ENCODE results near the gene DCHS2.
"Not testable (repeated sequence)": the region's sequence is repeated elsewhere in the genome, so short reads cannot be mapped to it uniquely, and the experiment has no call there.

Gene DCHS2

DNA sequence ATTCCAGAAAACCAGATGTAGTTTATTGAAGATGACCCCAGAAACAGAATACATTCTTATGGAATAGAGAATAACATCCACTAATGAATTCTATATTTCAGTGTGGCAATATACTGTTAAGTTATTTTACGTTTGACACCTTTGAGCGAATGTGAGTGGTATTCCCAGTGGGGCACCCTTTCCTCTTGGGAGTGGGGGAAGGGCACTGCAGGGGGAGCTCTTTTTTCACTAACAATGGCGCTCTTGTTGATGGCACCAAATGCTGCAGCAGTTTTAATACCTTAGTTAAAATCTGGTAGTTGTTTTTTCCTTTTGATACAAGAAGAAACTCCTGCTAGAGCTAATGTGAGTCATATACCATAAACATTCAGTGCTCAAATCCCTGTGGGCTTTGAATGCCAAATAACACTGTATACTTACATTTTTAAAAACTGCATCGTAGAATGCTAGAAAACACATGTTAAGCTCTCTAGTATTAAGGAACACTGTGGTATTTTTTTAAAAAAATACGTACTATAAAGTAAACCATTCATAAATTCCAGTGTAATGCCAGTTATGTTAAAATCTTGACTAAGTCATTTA is 178.5 kb downstream of the DCHS2 start:
- DNase-seq, result no peak

DNA sequence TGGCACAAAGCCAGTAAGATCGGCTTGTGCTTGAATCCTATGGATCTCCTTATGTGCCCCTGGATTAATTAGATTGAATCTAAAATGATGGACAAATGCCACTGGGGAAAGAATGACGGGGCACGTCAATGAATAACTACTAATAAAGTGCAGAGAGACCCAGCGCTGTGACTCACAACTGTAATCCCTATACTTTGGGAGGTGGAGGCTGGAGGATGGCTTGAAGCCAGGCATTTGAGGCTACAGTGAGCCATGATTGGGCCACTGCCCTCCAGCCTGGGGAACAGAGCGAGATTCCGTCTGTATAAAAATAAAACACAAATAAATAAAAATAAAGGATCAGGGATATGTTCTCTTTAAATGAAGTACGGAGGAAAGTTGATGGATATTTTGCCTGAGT is 179.4 kb downstream of the DCHS2 start:
- no peak for DNase-seq

DNA sequence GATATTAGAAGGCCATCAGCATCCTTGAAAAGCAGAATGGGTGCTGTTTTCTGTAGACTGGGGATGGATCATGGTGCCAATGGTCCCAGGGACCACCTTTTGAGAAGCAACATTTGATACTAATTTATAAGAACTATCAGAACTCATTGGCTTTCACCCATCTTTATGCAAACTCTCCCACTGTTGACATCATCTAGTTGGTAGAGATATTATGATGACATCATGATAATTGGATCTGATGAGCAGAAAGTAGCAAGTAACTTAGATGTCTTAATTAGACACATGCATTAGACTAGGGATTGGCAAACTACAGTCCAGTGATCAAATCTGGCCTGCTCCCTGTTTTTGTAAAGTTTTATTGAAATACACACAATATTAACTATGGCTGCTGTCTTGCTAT is 181.0 kb downstream of the DCHS2 start:
- no peak for DNase-seq

DNA sequence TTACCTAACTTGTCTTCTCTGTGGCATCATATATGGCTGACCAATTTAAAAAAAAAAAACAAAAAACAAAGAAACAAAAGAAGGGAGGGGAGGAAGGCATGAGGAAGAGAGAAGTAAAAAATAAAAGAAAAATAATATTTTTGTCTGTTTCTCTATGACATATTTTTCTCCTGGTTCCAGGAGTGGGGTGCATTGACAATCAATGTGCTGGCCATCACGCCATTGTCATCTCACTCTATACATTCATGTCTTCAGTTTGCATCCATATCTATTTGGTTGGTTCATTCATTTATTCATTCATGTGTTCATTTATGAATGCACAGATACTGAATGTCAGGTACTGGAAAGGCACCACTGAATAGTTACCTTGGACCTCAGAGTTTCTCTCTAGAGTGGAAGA is 183.4 kb downstream of the DCHS2 start:
- DNase-seq, result no peak

DNA sequence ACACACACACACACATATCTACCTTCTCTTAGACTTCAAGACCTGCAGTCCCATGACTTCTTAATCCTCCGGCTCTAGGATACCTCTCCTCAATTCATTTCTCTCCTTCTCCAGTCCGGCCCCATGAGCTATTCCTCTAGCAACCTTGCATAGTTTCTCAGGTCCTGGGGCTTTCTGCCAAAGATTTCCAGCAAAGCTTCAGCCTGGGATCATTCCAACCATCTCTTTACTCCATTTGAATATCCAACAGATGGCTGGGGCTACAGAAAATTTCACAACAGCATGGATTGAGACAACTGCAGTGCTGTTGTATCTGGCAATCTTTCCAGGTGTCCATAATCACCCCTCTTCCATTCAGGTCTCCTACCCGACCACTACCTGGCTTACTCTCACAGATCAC is 184.1 kb downstream of the DCHS2 start:
- DNase-seq, result no peak

DNA sequence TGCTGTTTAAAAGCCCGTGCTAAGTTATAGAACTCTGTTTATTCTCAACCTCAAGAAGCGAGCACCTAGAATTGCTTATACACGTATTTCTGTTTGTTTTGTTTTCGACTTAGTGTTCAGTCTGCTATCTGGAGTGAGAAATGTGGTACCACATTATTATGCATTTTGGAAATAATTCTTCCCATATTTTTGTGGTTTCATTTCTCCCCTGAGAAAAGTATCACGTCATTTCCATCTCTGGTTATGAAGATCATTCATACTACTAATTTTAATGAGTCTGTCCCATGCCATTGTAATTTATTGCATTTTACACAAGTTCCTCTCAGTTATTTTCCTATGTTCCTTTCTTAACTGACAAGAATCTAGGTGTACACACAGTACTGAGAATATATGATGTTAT is 186.0 kb downstream of the DCHS2 start:
- no peak for DNase-seq

DNA sequence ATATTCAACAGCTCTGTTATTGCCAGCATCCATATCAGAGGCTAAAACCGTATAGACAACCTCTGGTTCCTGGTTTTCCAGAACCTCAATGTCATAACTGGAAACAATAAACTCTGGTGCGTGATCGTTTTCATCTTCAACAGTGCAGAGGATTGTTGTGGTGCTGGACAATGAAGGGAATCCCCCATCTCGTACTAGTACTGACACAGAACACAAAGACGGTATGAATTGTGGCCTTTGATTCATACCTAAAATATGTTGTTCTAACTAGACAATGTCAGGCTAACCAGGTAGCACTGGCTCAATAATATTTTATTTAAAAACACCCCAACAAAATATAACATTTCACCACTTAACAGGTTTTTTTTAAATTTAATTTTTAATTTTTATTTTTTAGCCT is 186.9 kb downstream of the DCHS2 start:
- DNase-seq, result no peak

DNA sequence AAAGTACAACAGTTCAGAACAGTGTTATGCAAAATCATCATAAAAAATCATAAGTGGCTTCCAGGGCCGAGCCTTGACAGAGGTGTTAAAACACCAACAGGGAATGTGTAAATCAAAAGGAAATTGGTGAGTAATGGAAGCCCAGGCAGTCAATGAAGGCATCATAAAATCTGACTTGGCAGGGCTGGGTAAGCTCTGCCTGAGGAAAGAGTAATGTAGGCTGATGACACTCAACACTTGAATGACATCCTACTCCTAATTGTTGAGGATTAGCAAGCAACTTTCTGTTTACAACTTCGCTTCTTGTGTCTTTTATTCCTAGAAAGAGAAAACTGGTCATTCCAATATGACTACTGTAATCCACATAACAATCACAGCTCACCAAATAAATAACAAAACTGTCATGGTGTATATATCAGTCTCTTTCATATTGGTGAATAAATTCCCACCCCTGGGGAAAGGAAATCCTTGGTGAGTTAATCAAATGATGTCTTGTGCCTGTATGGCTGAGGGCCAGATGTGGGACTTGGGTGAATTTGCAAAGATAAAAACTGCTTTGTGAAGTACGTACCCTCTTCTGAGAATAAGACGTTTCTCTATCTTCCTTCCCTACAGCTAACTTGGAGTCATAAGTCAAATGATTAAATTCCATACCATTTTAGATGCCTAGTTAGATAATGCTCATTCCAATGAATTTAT is 196.8 kb downstream of the DCHS2 start:
- DNase-seq, result no peak

DNA sequence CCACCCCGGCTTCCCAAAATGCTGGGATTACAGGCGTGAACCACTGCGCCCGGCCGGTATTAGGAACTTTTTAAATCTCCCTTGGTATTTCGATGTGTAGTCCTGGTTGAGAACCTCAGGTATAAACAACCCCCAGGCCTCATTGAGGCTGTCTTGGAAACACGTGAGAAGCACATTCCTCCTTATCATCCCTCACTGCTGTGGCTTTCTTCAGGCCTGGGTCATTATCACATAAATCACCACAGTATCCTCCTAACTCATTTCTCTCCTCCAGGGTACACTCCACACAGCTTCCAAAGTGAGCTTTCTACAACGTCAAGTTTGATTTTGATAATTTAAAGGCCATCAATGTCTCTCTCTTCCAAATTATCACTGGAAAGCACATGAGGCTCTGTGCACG is 198.2 kb downstream of the DCHS2 start:
- DNase-seq, result no peak

DNA sequence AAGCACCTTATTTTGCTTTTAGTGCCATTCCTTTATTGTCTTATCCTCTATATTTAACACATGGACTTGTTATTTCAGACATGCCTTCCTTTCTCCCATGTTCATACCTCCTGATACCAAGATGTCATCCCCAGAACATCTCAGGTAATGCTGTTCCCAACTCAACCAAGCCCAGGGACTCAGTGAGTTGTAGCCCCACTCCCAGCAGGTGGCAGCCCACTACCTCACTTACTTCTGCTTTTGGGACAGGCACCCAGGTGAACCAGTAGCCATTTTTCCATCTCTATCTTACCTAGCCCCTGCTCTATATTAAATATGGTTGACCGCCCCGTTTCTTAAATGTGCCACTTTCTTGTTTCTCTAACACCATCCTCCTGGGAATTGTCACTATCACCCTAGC is 199.0 kb downstream of the DCHS2 start:
- DNase-seq, result no peak

DNA sequence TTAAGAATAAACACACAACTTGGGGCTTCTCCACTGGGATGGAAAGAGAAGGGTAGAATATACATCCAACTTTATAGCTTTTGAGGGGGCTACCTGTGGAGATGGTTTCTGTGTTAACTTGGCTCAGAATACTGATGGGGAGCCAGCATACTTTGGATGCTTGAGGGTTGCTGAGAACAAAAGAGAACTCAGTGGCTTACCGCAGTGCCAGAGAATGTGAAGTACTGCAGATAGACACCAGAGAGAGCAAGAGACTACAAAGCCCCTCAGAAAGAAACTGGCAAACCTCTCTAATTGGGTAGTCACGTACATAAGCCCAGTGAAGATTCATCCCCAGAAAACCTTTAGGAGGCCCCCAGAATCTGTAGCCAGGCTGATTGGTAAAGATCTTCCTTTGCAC is 214.4 kb downstream of the DCHS2 start:
- no peak for DNase-seq

DNA sequence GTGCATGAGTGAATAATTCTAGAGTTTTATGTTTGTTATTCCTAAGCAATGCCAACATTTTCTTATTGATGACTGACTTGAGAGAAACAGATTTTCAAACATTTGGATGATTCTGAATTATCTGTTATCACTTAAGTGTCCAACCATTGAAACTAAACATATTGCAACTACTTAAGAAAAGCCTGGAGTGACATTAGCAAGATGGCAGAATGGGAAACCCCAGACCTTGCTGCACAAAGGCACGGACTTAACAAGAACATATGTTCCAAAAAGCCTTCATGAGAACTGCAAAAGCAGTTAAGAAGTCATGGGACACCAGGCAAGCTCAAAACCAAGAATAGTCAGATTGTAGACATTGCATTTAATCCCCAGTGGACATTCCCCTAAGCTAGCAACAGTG is 215.1 kb downstream of the DCHS2 start:
- no peak for DNase-seq

DNA sequence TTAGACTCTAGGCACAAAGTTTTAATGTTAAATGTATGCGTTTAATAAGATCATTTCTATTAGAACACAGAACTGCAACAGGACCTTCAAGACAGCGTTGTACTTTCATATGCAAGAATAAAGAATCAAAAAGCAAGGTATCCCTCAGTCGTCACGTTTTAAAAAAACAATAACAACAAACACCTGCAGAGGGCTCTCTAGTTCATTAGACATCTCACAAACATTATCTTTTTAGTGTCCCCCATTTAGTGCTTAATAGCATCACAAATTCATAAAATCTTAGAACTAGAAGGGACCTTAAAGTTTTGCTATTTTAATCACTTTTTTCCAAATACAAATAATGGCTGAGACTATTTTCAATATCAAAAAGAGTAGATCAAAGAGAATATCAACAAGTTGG is 236.6 kb downstream of the DCHS2 start:
- no peak for DNase-seq

DNA sequence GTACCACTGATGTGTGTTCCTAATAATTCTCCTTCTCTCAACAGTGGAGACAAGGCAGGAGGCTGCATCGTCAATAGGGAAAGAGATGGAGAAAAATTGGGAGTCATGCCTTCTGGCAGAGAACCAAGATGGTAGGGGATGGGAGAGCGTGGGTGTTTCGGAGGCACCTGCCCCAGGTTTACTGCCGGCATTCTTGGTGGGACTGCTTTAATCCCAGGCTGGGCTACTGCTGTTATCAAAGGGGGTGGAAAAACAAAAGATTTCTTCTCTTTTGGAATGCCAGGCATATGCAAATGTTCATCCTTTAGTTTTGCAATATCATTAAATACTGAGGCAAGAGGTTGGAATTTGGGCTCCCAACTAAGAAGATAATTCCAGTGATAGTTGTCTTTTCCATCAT is 257.0 kb downstream of the DCHS2 start:
- DNase-seq, result no peak

DNA sequence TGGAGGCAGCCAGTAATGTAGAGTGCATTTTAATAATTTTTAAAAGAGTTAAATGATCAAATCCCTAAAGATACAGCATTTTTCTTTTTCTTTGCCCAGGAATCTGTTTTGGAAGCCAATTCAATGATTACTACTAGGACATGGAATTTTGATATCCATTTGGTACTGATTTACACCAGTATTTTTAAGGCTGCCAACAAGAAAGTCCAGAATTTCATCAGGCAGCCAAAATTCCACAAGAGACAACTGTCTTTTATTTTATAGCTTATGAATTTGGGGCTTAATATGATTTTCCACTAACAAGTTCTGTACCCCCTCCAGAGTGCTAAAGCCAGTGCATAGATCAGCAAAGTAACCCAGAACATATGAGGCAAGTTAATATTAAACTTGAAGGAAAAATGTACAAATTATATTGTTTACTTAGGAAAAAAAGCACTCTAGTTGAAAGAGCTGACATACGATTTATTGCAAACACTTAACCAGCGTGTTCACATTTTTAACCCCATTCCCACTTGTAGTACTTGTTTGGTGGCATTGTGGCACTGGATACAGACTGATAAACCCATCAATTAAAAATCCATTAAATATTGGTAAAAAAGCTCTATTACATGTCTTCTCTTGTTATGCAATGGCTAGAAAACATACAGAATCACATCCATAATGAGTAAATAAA is 259.7 kb downstream of the DCHS2 start:
- no peak for DNase-seq

DNA sequence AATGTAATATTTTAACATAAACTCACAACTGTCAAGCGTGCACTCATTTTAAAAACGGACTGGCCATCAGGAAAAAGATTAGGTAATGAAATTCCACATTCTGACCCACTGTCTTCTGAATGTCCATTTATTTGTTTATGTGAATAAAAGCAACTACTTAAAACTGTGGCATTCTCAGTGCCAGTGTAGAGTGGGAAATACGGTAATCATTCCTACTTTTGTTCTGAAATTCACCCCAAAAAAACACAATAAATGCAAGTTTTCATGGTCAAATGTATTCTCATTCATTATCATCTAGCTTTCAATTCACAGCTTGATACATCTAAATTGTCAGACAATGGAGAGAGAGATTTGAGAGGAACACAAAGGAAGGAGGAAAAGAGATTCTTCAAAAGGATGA is 260.9 kb downstream of the DCHS2 start:
- no peak for DNase-seq

DNA sequence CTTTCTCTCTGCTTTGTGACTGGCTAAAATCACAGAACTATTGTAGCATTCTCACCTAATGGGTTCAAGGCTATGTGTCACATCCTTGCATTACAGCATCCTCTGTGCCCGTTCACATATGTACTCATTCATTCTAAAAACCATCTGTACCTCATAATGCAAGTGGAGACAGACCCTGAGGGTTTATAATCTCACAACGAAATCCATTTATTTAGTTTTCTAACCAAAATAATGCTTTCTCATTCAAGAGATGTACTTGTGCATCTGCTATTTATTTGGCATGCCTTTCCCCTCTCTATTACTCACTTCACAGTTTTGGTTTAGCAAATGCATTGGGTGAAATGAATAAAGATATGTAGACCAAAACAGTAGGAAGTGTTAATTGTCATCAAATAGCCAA is 261.5 kb downstream of the DCHS2 start:
- no peak for DNase-seq

DNA sequence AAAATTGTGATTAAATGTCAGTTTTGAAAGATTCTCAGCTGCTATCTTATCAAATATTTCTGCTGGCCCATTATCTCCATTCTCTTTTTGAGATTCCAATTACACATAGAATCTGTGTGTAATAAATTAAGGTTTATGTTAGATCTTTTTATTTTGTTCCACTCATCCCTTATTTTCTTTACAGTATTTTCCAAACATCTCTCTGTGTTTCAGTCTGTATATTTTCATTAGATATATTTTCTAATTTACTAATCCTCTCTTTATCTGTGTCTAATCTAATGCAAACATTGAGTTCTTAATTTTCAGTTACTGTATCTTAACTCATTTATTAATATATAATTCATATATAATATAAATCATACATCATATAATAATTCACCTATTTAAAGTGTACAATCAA is 268.7 kb downstream of the DCHS2 start:
- no peak for DNase-seq

DNA sequence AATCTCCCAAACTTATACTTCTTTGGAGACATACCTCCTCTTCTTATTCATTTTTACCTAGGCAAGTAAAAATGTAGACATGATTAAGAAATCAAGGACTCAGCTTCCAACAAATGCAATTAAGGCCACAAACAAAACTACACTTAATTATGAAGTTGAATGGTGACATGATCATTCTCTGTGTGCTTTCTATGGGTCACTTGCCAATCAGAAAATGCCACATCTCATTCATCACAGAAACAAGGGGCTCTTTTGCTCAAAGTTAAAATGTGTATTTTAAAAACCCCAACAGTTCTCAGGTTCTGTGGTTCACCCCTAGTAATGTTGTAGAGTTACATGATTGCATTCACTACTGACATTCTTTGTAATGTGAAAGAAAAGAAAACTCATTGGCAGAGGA is 273.5 kb downstream of the DCHS2 start:
- DNase-seq, result no peak

DNA sequence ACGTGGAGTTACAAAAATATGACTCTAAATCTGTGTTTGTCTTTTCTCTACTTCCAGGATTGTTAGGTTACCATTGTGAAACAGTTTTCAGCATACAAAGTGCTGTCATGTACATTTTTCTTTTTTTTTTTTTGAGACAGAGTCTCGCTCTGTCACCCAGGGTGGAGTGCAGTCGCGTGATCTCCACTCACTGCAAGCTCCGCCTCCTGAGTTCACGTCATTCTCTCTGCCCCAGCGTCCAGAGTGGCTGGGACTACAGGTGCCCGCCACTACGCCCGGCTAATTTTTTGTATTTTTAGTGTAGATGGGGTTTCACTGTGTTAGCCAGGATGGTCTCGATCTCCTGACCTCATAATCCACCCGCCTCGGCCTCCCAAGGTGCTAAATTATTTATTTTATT is 274.2 kb downstream of the DCHS2 start:
- not testable (repeated sequence) for DNase-seq

DNA sequence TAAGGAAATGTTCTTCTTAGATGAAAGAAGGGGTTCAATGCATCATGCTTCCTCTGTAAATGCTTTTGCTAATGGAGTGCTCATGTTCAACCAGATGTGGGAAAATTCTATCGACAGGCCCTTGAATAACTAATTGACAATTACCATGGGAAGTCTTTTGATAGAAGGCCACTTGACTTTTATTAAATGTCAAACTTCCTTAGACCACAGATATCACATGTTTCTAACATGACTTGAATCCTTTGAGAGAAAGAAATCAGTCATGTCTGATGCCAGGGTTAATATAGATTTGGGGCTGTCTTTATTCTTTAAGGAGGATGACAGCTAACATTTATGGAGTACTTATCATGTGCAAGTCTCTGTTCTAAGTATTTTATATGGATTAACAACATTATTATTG is 280.1 kb downstream of the DCHS2 start:
- no peak for DNase-seq

DNA sequence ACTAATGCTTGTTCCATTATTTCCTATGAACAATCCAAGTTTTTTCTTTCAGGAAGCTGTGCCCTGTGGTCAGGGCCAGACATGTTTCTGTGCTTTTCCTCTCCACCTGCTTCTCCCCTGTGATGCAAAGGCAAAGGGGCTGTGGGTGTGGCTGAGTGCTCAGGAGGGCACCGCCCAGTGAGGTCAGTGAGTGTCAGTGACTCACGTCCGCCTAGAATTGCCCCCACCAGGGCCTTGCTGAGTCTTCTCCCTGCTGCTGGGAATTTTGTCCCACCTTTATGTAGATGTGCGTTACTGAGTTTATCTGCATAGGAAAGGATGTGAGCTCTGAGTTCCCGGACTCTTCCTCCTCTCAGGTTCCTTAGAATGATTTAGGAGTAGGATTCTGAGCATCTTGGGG is 283.2 kb downstream of the DCHS2 start:
- no peak for DNase-seq

DNA sequence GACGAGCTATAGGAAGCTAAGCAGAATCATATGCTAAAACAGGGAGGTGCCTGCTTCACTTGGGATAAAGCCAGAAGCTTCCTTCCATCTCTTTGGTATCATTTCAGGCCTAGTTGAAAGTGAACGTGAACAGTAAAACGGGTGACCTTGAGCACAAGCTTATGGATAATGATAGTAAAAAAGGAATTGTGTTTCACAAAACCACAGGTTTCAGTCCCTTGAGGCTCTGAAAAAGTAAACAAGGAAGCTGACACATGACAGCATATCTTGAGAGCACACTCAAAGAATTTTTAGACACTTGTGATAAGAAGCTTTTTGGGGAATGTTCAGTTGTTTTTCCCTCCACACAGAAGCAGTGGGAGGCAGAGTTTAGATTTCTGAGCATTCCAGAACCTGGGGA is 286.1 kb downstream of the DCHS2 start:
- DNase-seq, result no peak

DNA sequence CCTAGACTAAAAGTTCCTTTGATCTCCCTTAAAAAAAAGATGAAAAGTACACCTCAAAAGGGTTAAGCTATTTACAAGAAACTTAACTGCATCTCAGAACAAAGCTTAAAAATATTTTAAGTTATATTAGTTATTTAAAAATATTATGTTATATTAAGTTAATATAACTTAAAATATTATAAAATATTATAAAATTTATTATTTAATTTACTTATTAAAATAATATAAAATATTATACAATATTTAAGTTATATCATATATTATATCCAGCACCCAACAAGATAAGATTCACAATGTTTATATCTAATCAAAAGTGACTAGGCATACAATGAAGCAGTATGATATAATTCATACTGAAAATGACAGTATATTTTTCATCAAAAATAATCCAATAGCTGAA is 296.9 kb downstream of the DCHS2 start:
- no peak for DNase-seq

Data from C1 segment of cervical spinal cord (tissue), 14 donors.